Measurements from ENCODE around the gene PIGZ. TPM values are rescaled to one million over a fixed set of nuclear protein-coding genes. Genes with fewer than 3 reads are reported as not detected.

Gene PIGZ
- total RNA-seq, 1 donor, result 4.0 TPM

DNA sequence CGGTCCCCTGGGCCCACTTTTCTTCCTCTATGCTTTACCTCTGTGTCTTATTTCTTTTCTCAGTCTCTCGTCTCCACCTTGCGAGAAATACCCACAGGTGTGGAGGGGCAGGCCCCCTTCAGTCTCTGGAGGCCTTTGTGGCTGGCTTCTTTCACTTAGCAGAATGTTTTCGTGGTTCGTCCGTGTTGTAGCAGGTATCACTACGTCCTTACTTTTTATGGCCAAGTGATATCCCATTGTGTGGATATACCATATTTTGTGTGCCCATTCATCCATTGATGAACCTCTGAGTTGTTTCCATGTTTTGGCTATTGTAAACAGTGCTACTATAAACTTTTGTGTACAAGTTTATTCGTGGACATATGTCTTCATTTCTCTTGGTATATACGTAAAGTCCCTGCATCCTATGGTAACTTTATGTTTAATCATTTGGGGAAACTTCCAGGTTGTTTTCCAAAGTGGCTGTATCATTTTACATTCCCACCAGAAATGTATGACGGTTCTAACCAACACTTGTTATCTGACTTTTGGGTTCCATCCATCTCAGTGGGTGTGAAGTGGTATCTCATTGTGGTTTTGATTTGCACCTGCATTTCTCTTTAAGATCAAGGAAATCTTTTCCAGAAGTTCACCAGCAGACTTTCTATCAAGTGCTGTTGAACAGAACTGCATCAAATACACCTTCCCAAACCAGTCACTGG, 5.6 kb downstream of the PIGZ start:
- no peak overlapping the region for H3K27ac ChIP-seq (ENCODE audit: low read depth, low read length)
- no peak overlapping the region for H3K4me3 ChIP-seq (ENCODE audit: insufficient read depth, low read length)
- no peaks in the 10 kb centered on the region for H3K36me3 ChIP-seq (ENCODE audit: insufficient read depth, low read length)
- no peak overlapping the region for H3K4me2 ChIP-seq (ENCODE audit: insufficient read depth, low read length)
- TF ChIP-seq, protein P1, sequence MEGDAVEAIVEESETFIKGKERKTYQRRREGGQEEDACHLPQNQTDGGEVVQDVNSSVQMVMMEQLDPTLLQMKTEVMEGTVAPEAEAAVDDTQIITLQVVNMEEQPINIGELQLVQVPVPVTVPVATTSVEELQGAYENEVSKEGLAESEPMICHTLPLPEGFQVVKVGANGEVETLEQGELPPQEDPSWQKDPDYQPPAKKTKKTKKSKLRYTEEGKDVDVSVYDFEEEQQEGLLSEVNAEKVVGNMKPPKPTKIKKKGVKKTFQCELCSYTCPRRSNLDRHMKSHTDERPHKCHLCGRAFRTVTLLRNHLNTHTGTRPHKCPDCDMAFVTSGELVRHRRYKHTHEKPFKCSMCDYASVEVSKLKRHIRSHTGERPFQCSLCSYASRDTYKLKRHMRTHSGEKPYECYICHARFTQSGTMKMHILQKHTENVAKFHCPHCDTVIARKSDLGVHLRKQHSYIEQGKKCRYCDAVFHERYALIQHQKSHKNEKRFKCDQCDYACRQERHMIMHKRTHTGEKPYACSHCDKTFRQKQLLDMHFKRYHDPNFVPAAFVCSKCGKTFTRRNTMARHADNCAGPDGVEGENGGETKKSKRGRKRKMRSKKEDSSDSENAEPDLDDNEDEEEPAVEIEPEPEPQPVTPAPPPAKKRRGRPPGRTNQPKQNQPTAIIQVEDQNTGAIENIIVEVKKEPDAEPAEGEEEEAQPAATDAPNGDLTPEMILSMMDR (IDR thresholded peaks at IDR 0.05; ENCODE audit: extremely low read depth, low read depth, low read length), result no peak
- no peaks in the 10 kb centered on the region for H3K79me2 ChIP-seq (ENCODE audit: insufficient read depth, low read length)
- H3K27me3 ChIP-seq (ENCODE audit: insufficient read depth, low read length), result no peaks in the 10 kb centered on the region
- no peaks in the 10 kb centered on the region for H4K20me1 ChIP-seq (ENCODE audit: insufficient read depth, low read length)
- H2AFZ ChIP-seq (ENCODE audit: low read length), result no peak overlapping the region
- H3K9me3 ChIP-seq (ENCODE audit: low read depth, low read length), result no peaks in the 10 kb centered on the region
- DNase-seq (ENCODE audit: insufficient read length, low spot score, missing footprints), result no peak
- H3K4me1 ChIP-seq (ENCODE audit: insufficient read depth, low read length), result peaks cover 5% of the 10 kb centered on the region

DNA sequence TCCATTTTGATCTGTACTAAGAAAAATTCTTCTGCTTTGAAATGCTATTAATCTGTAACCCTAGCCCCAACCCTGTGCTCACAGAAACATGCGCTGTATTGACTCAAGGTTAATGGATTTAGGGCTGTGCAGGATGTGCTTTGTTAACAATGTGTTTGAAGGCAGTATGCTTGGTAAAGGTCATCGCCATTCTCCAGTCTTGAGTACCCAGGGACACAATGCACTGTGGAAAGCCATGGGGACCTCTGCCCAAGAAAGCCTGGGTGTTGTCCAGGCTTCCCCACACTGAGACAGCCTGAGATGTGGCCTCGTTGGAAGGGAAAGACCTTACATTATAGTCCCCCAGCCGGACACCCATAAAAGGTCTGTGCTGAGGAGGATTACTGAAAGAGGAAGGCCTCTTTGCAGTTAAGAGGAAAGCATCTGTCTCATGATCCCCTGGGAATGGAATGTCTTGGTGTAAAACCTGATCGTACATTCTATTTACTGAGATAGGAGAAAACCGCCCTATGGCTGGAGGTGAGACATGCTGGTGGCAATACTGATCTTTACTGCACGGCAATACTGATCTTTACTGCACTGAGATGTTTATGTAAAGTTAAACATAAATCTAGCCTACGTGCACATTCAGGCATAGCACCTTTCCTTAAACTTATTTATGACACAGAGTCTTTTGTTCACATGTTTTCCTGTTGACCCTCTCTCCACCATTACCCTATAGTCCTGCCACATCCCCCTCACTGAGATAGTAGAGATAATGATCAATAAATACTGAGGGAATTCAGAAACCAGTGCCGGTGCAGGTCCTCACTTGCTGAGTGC, 6.3 kb downstream of the PIGZ start:
- H2AFZ ChIP-seq (ENCODE audit: low read length), result no peak overlapping the region
- H3K4me2 ChIP-seq (ENCODE audit: insufficient read depth, low read length), result no peak overlapping the region
- H3K27me3 ChIP-seq (ENCODE audit: insufficient read depth, low read length), result no peaks in the 10 kb centered on the region
- H4K20me1 ChIP-seq (ENCODE audit: insufficient read depth, low read length), result no peaks in the 10 kb centered on the region
- no peak overlapping the region for H3K4me3 ChIP-seq (ENCODE audit: insufficient read depth, low read length)
- no peak for DNase-seq (ENCODE audit: insufficient read length, low spot score, missing footprints)
- H3K36me3 ChIP-seq (ENCODE audit: insufficient read depth, low read length), result no peaks in the 10 kb centered on the region
- H3K4me1 ChIP-seq (ENCODE audit: insufficient read depth, low read length), result no peaks in the 10 kb centered on the region
- H3K79me2 ChIP-seq (ENCODE audit: insufficient read depth, low read length), result no peaks in the 10 kb centered on the region
- H3K9me3 ChIP-seq (ENCODE audit: low read depth, low read length), result no peaks in the 10 kb centered on the region
- TF ChIP-seq, protein P1 (IDR thresholded peaks at IDR 0.05; ENCODE audit: extremely low read depth, low read depth, low read length), result no peak
- no peak overlapping the region for H3K27ac ChIP-seq (ENCODE audit: low read depth, low read length)

DNA sequence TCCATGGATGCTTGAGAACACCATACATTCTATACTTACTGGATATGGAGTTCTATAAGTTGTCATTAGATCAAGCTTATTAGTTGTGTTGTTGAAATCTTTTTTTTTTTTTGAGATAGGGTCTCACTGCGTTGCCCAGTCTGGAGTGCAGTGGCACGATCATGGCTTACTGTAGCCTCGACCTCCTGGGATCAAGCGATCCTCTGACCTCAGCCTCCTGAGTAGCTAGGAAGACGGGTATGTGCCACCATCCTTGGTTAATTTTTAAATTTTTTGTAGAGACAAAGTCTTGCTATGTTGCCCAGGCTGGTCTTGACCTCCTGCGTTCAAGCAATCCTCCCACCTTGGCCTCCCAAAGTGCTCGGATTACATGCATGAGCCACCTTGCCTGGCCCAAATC, 13.8 kb downstream of the PIGZ start:
- H3K4me2 ChIP-seq (ENCODE audit: insufficient read depth, low read length), result no peak overlapping the region
- no peaks in the 10 kb centered on the region for H4K20me1 ChIP-seq (ENCODE audit: insufficient read depth, low read length)
- no peak overlapping the region for H2AFZ ChIP-seq (ENCODE audit: low read length)
- H3K27me3 ChIP-seq (ENCODE audit: insufficient read depth, low read length), result no peaks in the 10 kb centered on the region
- no peaks in the 10 kb centered on the region for H3K79me2 ChIP-seq (ENCODE audit: insufficient read depth, low read length)
- no peaks in the 10 kb centered on the region for H3K4me1 ChIP-seq (ENCODE audit: insufficient read depth, low read length)
- no peaks in the 10 kb centered on the region for H3K36me3 ChIP-seq (ENCODE audit: insufficient read depth, low read length)
- DNase-seq (ENCODE audit: insufficient read length, low spot score, missing footprints), result no peak
- no peak overlapping the region for H3K4me3 ChIP-seq (ENCODE audit: insufficient read depth, low read length)
- H3K27ac ChIP-seq (ENCODE audit: low read depth, low read length), result no peak overlapping the region
- TF ChIP-seq, protein P1 (IDR thresholded peaks at IDR 0.05; ENCODE audit: extremely low read depth, low read depth, low read length), result no peak
- H3K9me3 ChIP-seq (ENCODE audit: low read depth, low read length), result no peaks in the 10 kb centered on the region

DNA sequence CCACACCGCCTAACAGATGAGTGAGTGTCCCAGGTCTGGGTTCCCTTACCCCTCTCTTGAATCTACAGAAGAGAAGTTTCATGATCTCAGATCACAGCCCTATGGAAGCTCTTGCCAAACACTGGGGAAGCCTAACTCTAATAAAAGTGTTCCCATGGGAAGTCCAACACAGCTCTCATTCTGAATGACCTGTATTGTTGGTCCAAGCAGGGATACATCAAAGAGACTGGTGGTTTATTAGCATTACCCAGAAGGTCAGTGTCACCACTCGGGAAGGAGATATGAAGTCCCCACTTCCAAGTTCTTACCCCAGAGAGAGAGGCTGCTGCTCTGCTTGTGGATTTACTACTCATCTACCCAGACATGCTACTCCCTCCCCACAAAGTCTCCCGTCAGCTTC, 17.3 kb downstream of the PIGZ start:
- no peak overlapping the region for H3K4me2 ChIP-seq (ENCODE audit: insufficient read depth, low read length)
- no peak overlapping the region for H2AFZ ChIP-seq (ENCODE audit: low read length)
- TF ChIP-seq, protein P1 (IDR thresholded peaks at IDR 0.05; ENCODE audit: extremely low read depth, low read depth, low read length), result no peak
- H3K27me3 ChIP-seq (ENCODE audit: insufficient read depth, low read length), result no peaks in the 10 kb centered on the region
- H3K79me2 ChIP-seq (ENCODE audit: insufficient read depth, low read length), result no peaks in the 10 kb centered on the region
- no peaks in the 10 kb centered on the region for H3K36me3 ChIP-seq (ENCODE audit: insufficient read depth, low read length)
- no peaks in the 10 kb centered on the region for H3K4me1 ChIP-seq (ENCODE audit: insufficient read depth, low read length)
- H3K9me3 ChIP-seq (ENCODE audit: low read depth, low read length), result no peaks in the 10 kb centered on the region
- H4K20me1 ChIP-seq (ENCODE audit: insufficient read depth, low read length), result no peaks in the 10 kb centered on the region
- no peak overlapping the region for H3K4me3 ChIP-seq (ENCODE audit: insufficient read depth, low read length)
- H3K27ac ChIP-seq (ENCODE audit: low read depth, low read length), result no peak overlapping the region
- peak; percentile 38 for DNase-seq (ENCODE audit: insufficient read length, low spot score, missing footprints)
